NCI-H1105 (cell line): ENCODE measurements around the gene ZC3H8.
A peak's percentile ranks its signal among the peaks of the same experiment; 100 is the strongest.

Experiments used
- DNase-seq: peaks from one replicate; lab custom pipeline; 2025; lab: John Stamatoyannopoulos, UW

ZC3H8 gene

GRCh38 chr2:112195167-112195766, 59.6 kb downstream of the ZC3H8 start:
- no peak for DNase-seq

- DNase-seq: no peak
Observed at GRCh38 chr2:112194482-112194881, 60.4 kb downstream of the ZC3H8 start.

- no peak for DNase-seq
Observed at GRCh38 chr2:112194028-112194427, 60.8 kb downstream of the ZC3H8 start.

- no peak for DNase-seq
Observed at GRCh38 chr2:112189001-112189556, 65.8 kb downstream of the ZC3H8 start.

- DNase-seq: no peak
Observed at GRCh38 chr2:112187805-112188596, 66.8 kb downstream of the ZC3H8 start.

GRCh38 chr2:112187046-112187715, 67.7 kb downstream of the ZC3H8 start:
- no peak for DNase-seq

GRCh38 chr2:112185131-112185530, 69.7 kb downstream of the ZC3H8 start:
- DNase-seq: no peak

- no peak for DNase-seq
Observed at GRCh38 chr2:112184121-112184520, 70.7 kb downstream of the ZC3H8 start.

GRCh38 chr2:112183327-112184025, 71.4 kb downstream of the ZC3H8 start:
- DNase-seq: no peak

GRCh38 chr2:112182581-112183034, 72.2 kb downstream of the ZC3H8 start:
- peak; percentile 92 for DNase-seq

GRCh38 chr2:112181571-112182290, 73.1 kb downstream of the ZC3H8 start:
- DNase-seq: peak; percentile 59

GRCh38 chr2:112175958-112176573, 78.8 kb downstream of the ZC3H8 start:
- DNase-seq: no peak

- DNase-seq: no peak
Observed at GRCh38 chr2:112175333-112175732, 79.5 kb downstream of the ZC3H8 start.

GRCh38 chr2:112174383-112174782, 80.5 kb downstream of the ZC3H8 start:
- no peak for DNase-seq

- DNase-seq: no peak
Observed at GRCh38 chr2:112173646-112174319, 81.1 kb downstream of the ZC3H8 start.

GRCh38 chr2:112170495-112170894, 84.3 kb downstream of the ZC3H8 start:
- DNase-seq: no peak

GRCh38 chr2:112168422-112169124, 86.3 kb downstream of the ZC3H8 start:
- DNase-seq: no peak

- DNase-seq: no peak
Observed at GRCh38 chr2:112166806-112167499, 87.9 kb downstream of the ZC3H8 start.

- no peak for DNase-seq
Observed at GRCh38 chr2:112165296-112165695, 89.5 kb downstream of the ZC3H8 start.
